Measurements from ENCODE around the gene RYR3.

RYR3 gene

GRCh38 chr15:33662014-33662413 is 351.2 kb downstream of the RYR3 start:
- DNase-seq: no peak

GRCh38 chr15:33664947-33665346 is 354.2 kb downstream of the RYR3 start:
- DNase-seq: no peak

- DNase-seq: no peak
Measured at GRCh38 chr15:33670567-33670966, 359.8 kb downstream of the RYR3 start.

- DNase-seq: no peak
Measured at GRCh38 chr15:33671456-33671855, 360.7 kb downstream of the RYR3 start.

- peak; percentile 0 to 11 for DNase-seq
Measured at GRCh38 chr15:33675246-33675645, 364.5 kb downstream of the RYR3 start.

GRCh38 chr15:33677238-33677830 is 366.6 kb downstream of the RYR3 start:
- DNase-seq: no peak

GRCh38 chr15:33678176-33678575 is 367.4 kb downstream of the RYR3 start:
- no peak for DNase-seq

- no peak for DNase-seq
Measured at GRCh38 chr15:33678602-33679001, 367.8 kb downstream of the RYR3 start.

GRCh38 chr15:33679061-33679460 is 368.3 kb downstream of the RYR3 start:
- DNase-seq: no peak

GRCh38 chr15:33680336-33680735 is 369.6 kb downstream of the RYR3 start:
- no peak for DNase-seq

GRCh38 chr15:33693166-33693800 is 382.5 kb downstream of the RYR3 start:
- DNase-seq: no peak

- DNase-seq: no peak
Measured at GRCh38 chr15:33698126-33698525, 387.4 kb downstream of the RYR3 start.

- DNase-seq: no peak
Measured at GRCh38 chr15:33699145-33699544, 388.4 kb downstream of the RYR3 start.

- no peak for DNase-seq
Measured at GRCh38 chr15:33699691-33700447, 389.1 kb downstream of the RYR3 start.

GRCh38 chr15:33700695-33701303 is 390.0 kb downstream of the RYR3 start:
- DNase-seq: peak; percentile 8 to 40

GRCh38 chr15:33701304-33701696 is 390.5 kb downstream of the RYR3 start:
- peak; percentile 0 to 35 for DNase-seq

GRCh38 chr15:33706173-33706572 is 395.4 kb downstream of the RYR3 start:
- DNase-seq: no peak

GRCh38 chr15:33710748-33711147 is 400.0 kb downstream of the RYR3 start:
- no peak for DNase-seq

GRCh38 chr15:33716025-33716424 is 405.3 kb downstream of the RYR3 start:
- no peak for DNase-seq

- DNase-seq: no peak
Measured at GRCh38 chr15:33720952-33721351, 410.2 kb downstream of the RYR3 start.

GRCh38 chr15:33722005-33722672 is 411.4 kb downstream of the RYR3 start:
- DNase-seq: no peak

GRCh38 chr15:33722673-33723015 is 411.9 kb downstream of the RYR3 start:
- DNase-seq: no peak

GRCh38 chr15:33724321-33725036 is 413.7 kb downstream of the RYR3 start:
- no peak for DNase-seq
